Inferior parietal cortex (tissue), 1 donor: ENCODE results near the gene CTSF.
"Not testable (repeated sequence)": the region's sequence is repeated elsewhere in the genome, so short reads cannot be mapped to it uniquely, and the experiment has no call there.

ENCODE experiments used
- DNase-seq: peaks from one replicate; pipeline ENCODE4 v3.0.0-alpha.2; 2016; ENCODE audit errors: extremely low spot score

Gene CTSF

GRCh38 chr11:66589996-66590675 lies 21.7 kb upstream of the CTSF start:
- DNase-seq = no peak

GRCh38 chr11:66589315-66589714 lies 20.9 kb upstream of the CTSF start:
- DNase-seq = not testable (repeated sequence)

- DNase-seq = no peak
Measured at GRCh38 chr11:66586136-66586535, 17.7 kb upstream of the CTSF start.

- DNase-seq = not testable (repeated sequence)
Measured at GRCh38 chr11:66585447-66585846, 17.0 kb upstream of the CTSF start.

GRCh38 chr11:66582565-66583147 lies 14.2 kb upstream of the CTSF start:
- not testable (repeated sequence) for DNase-seq

GRCh38 chr11:66581261-66581660 lies 12.9 kb upstream of the CTSF start:
- no peak for DNase-seq

GRCh38 chr11:66580803-66581202 lies 12.4 kb upstream of the CTSF start:
- no peak for DNase-seq

GRCh38 chr11:66579017-66579606 lies 10.7 kb upstream of the CTSF start:
- peak; percentile 72 for DNase-seq

GRCh38 chr11:66570850-66571180 lies 2.4 kb upstream of the CTSF start:
- DNase-seq = no peak

- DNase-seq = no peak
Measured at GRCh38 chr11:66570079-66570849, 1.9 kb upstream of the CTSF start.

- no peak for DNase-seq
Measured at GRCh38 chr11:66569076-66569475, 670 bp upstream of the CTSF start.

GRCh38 chr11:66567787-66568123 lies 651 bp downstream of the CTSF start:
- no peak for DNase-seq

GRCh38 chr11:66566221-66566620 lies 2.2 kb downstream of the CTSF start:
- no peak for DNase-seq

GRCh38 chr11:66564984-66565383 lies 3.4 kb downstream of the CTSF start:
- DNase-seq = no peak

GRCh38 chr11:66564538-66564937 lies 3.9 kb downstream of the CTSF start:
- no peak for DNase-seq

- DNase-seq = no peak
Measured at GRCh38 chr11:66563832-66564231, 4.6 kb downstream of the CTSF start.

- DNase-seq = no peak
Measured at GRCh38 chr11:66562907-66563583, 5.4 kb downstream of the CTSF start.

GRCh38 chr11:66562275-66562674 lies 6.1 kb downstream of the CTSF start:
- no peak for DNase-seq

- no peak for DNase-seq
Measured at GRCh38 chr11:66561975-66562248, 6.5 kb downstream of the CTSF start.

- no peak for DNase-seq
Measured at GRCh38 chr11:66561178-66561974, 7.0 kb downstream of the CTSF start.

GRCh38 chr11:66559866-66560676 lies 8.3 kb downstream of the CTSF start:
- no peak for DNase-seq
